NCI-H146 (cell line): ENCODE results near the gene PRDM9.
A peak's percentile ranks its signal among the peaks of the same experiment; 100 is the strongest.
"Not testable (repeated sequence)": the region's sequence is repeated elsewhere in the genome, so short reads cannot be mapped to it uniquely, and the experiment has no call there.

Experiments used
- DNase-seq: peaks from one replicate; lab custom pipeline; 2025; lab: John Stamatoyannopoulos, UW

PRDM9 gene

DNA sequence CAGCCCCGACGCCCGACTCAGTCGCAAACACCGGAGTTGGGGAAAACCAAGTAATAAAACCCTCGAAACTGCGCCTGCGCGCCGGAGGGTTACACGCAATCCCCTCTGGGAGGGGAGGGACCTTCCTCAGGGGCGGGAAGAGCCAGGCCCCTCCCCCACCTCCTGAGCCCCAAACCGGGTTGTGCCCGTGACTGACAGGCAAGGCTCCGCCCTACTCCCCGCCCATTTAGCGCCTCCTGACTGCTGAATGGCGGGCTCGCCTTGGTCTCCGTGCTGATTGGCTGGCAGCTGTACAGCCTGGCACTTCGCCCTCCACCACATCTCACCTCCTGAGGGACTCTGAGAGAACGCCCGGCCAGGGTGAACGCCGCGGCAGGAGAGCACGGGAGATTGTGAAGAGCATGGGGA is at the start of gene PRDM9:
TSS of gene PRDM9 (plus strand) at position 332 of the 408 bp plus-strand sequence. CDS start 1,425 bp downstream, outside the sequence.
- DNase-seq = peak; percentile 59

DNA sequence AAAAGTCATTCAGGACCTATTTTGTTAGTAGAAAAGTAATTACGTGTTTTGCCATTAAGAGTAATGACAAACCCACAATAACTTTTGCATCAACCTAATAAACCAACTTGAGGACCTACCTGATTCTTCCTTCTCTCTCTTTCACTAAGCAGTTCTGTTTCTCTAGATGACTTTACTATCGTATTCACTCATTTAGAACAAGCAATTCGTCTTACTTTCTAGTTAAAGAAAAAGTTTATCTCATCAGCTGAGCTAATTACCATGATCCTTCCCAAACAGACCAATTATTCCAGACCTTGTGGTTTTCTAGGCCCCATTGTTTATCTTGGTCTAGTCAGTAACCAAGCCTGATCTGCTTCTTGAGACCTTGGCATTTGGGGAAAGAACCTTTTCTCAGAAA is 49.6 kb upstream of the PRDM9 start:
- no peak for DNase-seq

DNA sequence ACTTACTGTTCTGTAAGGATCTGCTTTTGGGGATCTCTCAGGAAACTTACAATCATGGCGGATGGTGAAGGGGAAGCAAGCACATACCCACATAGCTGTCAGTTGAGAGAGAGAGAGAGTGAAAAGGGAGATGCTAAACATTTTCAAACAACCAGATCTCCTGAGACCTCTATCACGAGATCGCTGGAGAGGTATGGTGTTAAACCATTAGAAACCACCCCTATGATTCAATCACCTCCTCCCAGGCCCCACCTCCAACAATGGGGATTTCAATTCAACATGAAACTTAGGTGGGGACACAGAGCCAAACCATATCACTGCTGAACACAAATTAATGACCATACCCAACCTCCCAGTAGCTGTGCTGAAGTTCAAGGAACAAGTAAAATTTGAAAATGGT is 48.2 kb upstream of the PRDM9 start:
- DNase-seq = no peak

DNA sequence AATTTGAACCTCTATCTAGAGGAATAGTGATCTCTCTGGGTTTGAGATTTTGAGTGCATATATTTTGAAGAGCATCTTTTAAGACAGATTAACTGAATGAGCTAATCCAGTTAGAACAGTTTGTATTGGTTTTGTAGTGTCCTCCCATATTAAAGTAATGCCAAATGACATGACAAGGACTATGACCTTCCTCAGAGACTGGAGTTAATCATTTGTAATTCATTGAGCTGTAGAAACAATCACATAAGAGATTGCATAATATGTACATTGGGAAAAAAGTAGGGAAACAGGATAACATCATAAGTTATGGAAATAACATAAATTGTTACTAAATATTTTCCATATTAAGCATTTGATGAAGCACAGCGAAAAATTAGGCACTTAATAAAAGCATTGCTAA is 45.8 kb upstream of the PRDM9 start:
- no peak for DNase-seq

DNA sequence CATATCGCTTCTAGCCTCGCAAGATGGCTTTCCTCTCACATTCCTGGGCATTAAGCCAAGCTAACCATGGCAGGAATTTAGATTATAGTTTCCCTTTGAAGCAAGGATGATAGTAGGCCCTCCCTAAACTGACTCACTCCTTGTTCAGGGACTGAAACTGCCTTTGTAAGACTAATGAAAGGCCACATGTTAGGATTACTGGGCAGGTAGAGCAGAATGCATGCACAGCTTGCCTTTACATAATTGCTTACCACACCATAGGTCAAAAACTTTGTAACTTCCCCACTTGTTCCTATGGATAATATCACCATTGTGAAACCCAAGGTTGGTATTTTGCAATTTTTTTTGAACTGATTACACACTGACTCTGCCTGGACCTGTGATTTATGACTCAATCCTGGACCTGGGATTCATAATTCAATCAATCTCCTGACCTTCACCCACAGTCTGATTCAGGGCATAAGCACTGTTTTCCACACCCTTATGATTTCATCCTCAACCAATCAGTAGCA is 41.0 kb upstream of the PRDM9 start:
- no peak for DNase-seq

DNA sequence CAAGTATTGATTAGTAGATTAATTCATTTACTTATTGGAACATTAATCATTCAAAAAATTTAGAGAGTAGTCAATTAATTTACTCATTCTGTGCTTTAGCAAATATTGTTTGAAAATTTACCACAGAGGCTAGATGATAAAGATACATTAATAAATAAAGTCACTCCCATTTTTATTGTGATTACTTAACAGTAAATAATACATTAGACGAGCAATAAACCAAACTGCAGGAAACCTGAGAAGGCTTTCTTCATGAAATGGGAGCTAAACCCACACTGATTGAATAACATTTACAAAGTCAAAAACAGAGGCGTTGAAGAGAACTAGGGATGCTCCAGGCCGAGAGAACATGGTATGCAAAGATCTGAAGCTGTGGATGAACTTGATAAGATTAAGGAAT is 38.8 kb upstream of the PRDM9 start:
- DNase-seq = no peak

DNA sequence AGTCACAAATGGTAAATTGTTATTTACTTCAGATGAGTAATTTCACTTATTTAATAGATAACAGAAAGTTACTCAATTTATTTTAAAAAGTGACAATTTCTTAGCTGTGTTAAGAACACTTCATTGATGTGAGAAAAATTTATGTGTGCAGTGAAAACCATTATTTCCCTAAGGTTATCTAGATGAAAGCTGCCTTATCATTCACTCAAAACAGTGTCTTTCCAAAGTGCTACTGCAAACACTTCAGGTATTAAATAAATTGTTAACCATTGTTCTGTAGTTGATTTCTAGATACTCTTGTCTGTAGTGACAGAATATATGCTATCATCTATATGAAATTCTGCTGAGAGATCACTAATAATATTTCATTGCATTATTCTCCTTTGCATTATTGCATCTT is 33.5 kb upstream of the PRDM9 start:
- DNase-seq = no peak

DNA sequence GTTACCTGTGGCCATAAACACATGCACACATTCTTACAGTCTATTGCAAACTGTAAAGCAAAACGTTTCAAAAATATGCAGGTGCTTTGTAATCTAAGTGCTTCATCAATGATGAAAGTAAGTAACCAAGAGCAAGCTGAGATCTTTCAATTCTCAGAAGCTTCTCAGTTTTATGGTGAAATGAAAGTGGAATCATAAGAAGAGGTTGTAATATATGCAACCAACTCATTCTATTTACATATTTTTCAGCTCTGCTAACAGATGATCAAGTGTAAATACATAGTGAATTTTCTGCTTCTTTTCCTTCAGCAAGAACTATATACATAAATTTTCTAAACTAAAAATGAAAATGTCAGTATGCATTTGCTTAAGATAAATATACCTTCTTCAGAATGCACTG is 33.1 kb upstream of the PRDM9 start:
- DNase-seq = no peak

DNA sequence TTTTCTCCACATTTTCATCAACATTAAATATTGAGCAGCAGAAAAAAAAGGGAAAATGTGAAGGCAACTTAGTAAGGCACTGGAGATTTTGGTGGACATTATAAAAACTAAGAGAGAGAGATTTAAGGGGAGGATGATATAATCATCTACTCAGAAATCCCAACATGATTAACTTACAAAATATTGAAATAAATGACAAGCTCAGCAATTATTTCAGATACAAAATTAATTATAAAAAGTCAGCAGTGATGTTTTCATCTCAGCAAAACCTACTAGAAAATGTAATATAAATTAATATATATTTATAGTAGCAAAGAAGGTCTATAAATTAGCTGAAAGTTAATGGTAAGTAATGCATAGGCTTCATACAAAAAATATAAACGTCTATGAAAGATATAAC is 30.8 kb upstream of the PRDM9 start:
- no peak for DNase-seq

DNA sequence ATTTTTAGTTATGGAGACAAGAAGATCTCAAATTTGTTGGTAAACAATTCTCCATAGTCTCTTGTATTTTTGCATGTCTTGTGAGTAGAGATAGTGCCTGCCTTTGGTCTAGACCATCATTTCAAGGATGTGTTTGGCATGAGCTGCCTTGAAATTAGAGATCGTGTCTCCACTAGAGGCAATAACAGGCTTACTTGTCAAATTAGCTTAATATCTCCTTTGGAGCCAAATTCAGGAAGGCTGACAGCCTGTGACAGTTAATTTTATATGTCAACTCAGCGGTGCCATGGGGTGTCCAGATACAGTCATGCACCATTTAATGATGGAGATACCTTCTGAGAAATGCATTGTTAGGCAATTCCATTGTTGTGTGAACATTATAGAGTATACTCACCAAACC is 24.8 kb upstream of the PRDM9 start:
- no peak for DNase-seq

DNA sequence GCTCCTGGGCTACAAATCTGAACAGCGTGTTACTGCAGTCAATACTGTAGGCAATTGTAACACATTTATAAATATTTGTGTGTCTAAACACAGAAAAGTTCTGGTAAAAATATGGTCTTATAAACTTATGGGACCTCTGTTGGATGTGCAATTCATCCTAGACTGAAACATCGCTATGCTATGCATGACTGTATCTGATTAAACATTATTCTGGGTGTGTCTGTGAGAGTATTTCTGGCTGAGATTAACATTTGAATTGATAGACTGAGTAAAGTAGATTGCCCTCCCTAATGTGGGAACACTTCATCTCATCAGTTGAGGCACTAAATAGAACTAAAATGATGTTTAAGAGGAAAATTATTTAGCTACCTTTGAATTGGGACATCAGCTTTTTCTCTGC is 24.3 kb upstream of the PRDM9 start:
- DNase-seq = no peak

DNA sequence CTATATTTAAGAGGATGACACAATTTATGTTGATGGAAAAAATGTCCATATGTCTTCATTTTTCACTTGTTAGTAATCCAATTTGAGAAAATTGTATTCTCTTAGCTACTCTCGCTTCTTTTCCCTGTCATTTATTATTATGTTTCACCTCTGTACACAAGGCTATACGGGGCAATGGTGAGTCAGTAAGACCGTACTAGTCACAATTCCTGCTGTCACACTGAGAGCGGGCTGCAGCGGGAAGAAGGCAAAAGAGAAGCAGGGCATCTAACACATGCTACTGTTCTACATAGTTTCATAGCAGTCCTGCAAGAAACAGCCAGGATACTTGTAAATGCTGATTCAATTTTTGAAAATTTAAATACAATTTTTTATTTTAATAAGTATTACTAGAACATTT is 23.3 kb upstream of the PRDM9 start:
- DNase-seq = no peak

DNA sequence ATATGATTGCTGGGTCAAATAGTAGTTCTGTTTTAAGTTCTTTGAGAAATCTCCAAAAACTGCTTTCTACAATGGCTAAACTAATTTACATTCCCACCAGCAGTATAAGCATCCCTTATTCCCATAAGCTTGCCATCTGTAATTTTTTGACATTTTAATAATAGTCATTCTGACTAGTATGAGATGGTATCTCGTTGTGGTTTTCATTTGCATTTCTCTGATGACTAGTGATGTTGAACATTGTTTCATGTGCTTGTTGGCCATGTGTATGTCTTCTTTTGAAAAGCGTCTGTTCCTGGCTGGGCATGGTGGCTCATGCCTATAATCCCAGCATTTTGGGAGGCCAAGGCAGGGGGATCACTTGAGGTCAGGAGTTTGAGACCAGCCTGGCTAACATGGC is 21.2 kb upstream of the PRDM9 start:
- DNase-seq = not testable (repeated sequence)

DNA sequence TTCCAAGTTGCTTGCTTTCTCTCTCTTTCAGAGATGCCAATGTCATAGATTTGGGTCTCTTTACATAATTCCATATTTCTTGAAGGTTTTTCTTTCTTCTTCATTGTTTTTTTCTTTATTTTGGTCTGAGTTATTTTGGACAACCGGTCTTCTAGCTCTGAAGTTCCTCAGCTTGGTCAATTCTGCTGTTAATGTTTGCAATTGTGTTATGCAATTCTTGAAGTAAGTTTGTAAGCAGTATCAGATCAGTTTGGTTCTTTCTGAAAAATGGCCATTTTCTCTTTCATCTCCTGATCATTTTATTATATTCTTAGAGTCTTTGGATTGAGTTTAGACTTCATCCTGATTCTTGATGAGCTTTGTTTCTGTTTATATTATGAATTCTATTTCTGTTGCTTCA is 16.4 kb upstream of the PRDM9 start:
- DNase-seq = no peak

DNA sequence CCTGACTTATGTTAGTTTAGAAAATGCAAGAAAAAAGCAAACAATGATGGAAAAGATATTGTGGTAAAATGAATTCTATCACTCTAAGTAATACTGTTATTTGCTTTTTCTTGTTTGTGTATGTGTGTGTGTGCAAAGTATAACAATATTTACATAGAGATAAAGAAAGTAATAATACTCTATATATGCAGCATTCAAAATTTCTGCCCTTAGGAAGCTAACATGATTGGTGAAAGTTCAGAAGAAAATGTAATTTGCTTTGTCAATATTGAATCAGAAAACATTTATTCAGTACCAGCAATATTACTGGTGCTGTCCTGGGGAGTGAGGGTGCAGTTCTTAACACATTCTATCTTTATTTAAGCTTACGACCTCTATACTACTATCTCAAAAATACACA is 12.9 kb upstream of the PRDM9 start:
- no peak for DNase-seq

DNA sequence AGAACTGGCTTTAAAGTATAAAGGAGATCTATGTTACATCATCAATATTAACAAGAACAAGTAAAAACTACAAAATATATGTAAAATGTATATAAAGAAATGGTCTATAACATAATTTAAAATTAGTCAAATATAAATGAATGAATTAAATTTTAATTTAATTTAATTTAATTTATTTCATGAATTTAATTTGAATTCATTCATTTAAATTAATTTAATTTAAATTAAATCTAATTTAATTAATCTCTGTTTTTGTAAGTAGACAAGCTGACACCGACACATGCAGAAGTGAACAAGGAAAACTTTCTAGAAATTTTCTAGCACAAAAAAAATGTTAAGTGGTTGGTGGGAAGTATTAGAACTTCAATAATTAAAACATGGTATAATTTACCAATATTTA is 10.8 kb upstream of the PRDM9 start:
- DNase-seq = no peak

DNA sequence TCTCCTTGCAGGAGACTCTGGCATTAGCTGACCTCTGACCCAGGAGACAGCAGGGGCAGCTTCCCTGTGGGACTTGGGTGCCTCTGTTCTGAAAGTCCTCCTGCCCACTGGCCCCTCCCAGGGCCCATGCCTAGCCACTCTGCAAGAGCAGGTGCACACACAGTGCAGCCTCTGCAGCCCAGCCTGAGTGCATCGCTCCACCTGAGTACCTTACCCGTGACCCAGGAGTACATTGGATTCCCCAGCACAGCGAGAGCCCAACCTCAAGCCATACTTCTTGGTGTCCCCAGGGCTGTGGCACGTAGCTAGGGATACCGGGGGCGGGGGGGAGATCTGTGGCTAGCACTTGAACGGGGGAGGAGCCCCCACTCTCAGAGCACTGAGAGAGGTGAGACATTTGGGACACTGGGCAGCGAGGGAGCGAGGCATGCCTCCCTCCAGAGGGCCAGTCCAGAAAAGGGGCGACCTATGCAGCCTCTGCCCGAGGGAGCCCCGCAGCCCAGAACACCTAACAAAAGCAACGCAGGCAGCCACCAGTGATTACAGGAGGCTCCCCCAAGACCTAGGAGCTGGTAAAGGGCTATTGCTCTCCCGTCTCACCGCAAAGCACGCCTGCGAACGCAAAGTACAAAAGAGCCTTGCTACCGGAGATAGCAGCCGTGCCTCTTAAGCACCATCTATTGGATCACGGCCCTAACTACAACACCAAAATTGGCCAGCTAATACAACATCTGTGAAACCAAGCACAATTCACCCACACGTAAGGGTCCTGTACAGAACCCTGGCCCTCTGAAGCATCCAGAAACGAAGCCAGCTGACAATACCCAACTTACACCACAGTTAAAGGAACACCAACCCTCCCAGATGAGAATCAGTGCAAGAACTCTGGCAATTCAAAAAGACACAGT is 826 bp upstream of the PRDM9 start:
- peak; percentile 18 for DNase-seq

DNA sequence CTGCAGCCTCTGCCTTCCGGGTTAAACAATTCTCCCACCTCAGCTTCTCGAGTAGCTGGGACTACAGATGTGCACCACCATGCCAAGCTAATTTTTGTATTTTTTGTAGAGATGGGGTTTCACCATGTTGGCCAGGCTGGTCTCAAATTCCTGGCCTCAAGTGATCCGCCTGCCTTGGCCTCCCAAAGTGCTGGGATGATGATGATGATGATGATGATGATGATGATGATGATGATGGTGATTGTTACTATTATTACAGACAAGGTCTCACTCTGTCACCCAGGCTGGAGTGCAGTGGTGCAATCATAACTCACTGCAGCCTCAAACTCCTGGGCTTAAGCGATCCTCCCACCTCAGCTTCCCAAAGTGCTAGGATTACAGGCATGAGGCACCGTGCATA is 3.0 kb downstream of the PRDM9 start:
- DNase-seq = not testable (repeated sequence)

DNA sequence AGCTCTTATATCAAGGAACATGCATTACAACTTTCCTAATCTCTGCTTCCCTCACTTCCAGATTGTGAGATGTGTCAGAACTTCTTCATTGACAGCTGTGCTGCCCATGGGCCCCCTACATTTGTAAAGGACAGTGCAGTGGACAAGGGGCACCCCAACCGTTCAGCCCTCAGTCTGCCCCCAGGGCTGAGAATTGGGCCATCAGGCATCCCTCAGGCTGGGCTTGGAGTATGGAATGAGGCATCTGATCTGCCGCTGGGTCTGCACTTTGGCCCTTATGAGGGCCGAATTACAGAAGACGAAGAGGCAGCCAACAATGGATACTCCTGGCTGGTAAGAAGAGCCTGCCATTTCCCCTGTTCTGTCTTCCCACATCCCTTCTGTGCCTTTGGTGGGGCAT is 15.1 kb downstream of the PRDM9 start:
- DNase-seq = no peak

DNA sequence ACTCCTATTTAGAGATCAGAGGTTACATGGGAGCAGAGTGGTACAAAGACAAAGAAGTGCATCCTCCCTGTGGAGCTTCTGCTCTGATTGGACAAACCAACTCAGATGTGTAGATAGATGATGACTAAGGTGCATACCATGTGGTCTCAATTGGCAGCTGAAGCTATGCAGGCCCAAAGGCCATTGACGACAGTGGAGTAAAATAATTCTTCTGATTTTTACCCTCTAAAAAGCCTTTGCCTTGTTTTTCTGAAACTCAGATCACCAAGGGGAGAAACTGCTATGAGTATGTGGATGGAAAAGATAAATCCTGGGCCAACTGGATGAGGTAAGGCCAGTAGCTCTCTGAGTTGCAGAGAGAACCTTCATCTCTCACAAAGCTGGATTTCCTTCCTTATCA is 15.6 kb downstream of the PRDM9 start:
- no peak for DNase-seq

DNA sequence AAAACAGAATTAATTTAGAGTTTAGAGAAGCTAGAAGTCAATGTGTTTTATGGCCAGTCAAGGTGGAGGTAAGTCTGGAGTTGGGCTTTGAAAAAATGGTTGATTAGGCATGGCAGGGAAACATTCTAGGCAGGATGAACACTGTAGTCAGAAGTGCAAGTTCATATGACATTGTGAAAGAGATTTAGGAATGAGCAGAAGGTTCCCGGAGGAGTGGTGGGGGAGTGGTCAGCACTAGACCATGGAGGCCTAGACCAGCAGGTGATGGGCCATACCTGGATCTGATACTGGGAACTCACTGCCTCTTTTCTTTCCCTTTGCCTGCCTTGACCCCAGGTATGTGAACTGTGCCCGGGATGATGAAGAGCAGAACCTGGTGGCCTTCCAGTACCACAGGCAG is 16.6 kb downstream of the PRDM9 start:
- no peak for DNase-seq

DNA sequence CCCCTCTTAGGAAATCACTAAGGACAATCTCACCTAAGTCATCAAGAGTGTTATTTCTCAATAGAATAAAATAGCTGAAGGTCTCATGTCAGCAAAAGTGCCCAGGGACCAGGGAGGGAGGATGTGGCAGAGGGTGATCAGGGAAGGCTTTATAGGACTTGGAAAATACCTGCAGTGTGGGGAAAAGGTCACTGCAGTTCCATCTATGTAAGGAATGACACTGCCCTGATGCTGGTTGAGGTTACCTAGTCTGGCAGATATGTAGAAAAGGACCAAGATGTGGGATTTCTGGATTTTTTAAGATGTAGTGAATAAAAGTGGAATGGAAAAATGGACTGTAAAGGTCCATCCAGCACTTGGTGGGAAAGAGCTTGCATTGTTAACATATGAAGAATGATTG is 18.3 kb downstream of the PRDM9 start:
- DNase-seq = no peak

DNA sequence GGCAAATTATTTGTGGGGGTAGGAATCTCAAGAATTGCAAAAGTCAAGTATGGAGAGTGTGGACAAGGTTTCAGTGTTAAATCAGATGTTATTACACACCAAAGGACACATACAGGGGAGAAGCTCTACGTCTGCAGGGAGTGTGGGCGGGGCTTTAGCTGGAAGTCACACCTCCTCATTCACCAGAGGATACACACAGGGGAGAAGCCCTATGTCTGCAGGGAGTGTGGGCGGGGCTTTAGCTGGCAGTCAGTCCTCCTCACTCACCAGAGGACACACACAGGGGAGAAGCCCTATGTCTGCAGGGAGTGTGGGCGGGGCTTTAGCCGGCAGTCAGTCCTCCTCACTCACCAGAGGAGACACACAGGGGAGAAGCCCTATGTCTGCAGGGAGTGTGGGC is 19.2 kb downstream of the PRDM9 start:
- not testable (repeated sequence) for DNase-seq
